ENCODE measurements around the gene HSPBP1. TPM values are rescaled to one million over a fixed set of nuclear protein-coding genes. Genes with fewer than 3 reads are reported as not detected.
A peak's percentile ranks its signal among the peaks of the same experiment; 100 is the strongest.

The HSPBP1 gene
- total and polyA plus RNA-seq, 9 of the 15 experiments (the other 6 are each of a cell fraction or from before 2014, with no cell fraction given): 0.83 to 81.3 (median 21.8) TPM

GRCh38 chr19:55259540-55260210 is 20.2 kb downstream of the HSPBP1 start (continued):
- no peak for TF ChIP-seq ZNF778 (CRISPR knock-in tag; IDR thresholded peaks at IDR 0.05)
- no peak for TF ChIP-seq ZNF408 (CRISPR knock-in tag; IDR thresholded peaks at IDR 0.05; ENCODE audit: low read depth)
- no peak for TF ChIP-seq IRF2 (CRISPR knock-in tag; IDR thresholded peaks at IDR 0.05)
- no peak for TF ChIP-seq SETDB1 (IDR thresholded peaks at IDR 0.05; ENCODE audit: low read length)
- no peak for TF ChIP-seq ZNF239 (CRISPR knock-in tag; IDR thresholded peaks at IDR 0.05)
- TF ChIP-seq SMARCE1 (IDR thresholded peaks at IDR 0.05): peak; percentile 66
- TF ChIP-seq ELF1 (tag; IDR thresholded peaks at IDR 0.05): peak; percentile 41; the same call in 1 of the 2 replicates
- TF ChIP-seq SRSF3 (IDR thresholded peaks at IDR 0.05; ENCODE audit: insufficient read depth, low read length): no peak
- no peak for TF ChIP-seq HNRNPL (IDR thresholded peaks at IDR 0.05; ENCODE audit: low read depth, low read length)
- no peak for TF ChIP-seq POU5F1 (IDR thresholded peaks at IDR 0.05; ENCODE audit: borderline replicate concordance, low read depth, low read length, partially characterized antibody)
- TF ChIP-seq E2F5 (CRISPR knock-in tag; IDR thresholded peaks at IDR 0.05): no peak
- TF ChIP-seq ADNP (tag; IDR thresholded peaks at IDR 0.05): no peak
- TF ChIP-seq RAD21 (CRISPR knock-in tag; conservative IDR thresholded peaks at IDR 0.05 in 1 of 2, IDR thresholded peaks at IDR 0.05 in 1 of 2): 0 out of 4 replicates have a peak, but pooled peaks of 1 of the 2 experiments have one; percentile 9
- TF ChIP-seq MBD2 (IDR thresholded peaks at IDR 0.05; ENCODE audit: borderline replicate concordance, low read depth): no peak
- TF ChIP-seq HNRNPK (IDR thresholded peaks at IDR 0.05; ENCODE audit: low read depth, low read length, poor library complexity, severe bottlenecking): no peak
- 0 out of 2 replicates have a peak, but pooled peaks have one; percentile 21 for TF ChIP-seq EGR1 (conservative IDR thresholded peaks at IDR 0.05)
- no peak for TF ChIP-seq ZFPM2 (CRISPR knock-in tag; IDR thresholded peaks at IDR 0.05)
- no peak for TF ChIP-seq HMG20A (CRISPR knock-in tag; conservative IDR thresholded peaks at IDR 0.05)
- no peak for TF ChIP-seq POLR2AphosphoS2 (IDR thresholded peaks at IDR 0.05; ENCODE audit: low read length)
- no peak for TF ChIP-seq ZNF444 (CRISPR knock-in tag; IDR thresholded peaks at IDR 0.05)
- TF ChIP-seq KAT2B (IDR thresholded peaks at IDR 0.05; ENCODE audit: low read depth, low read length): no peak
- TF ChIP-seq CBFA2T2 (conservative IDR thresholded peaks at IDR 0.05): no peak
- 0 out of 2 replicates have a peak, but pooled peaks have one; percentile 46 for TF ChIP-seq TOE1 (IDR thresholded peaks at IDR 0.05; ENCODE audit: borderline replicate concordance)
- no peak for TF ChIP-seq TOE1 (CRISPR knock-in tag; IDR thresholded peaks at IDR 0.05; ENCODE audit: borderline replicate concordance, low read depth)
- no peak for TF ChIP-seq ZBTB43 (CRISPR knock-in tag; IDR thresholded peaks at IDR 0.05)
- TF ChIP-seq CC2D1A (IDR thresholded peaks at IDR 0.05): peak; percentile 12; the same call in 1 of the 2 replicates
- no peak for TF ChIP-seq NR1H2 (CRISPR knock-in tag; IDR thresholded peaks at IDR 0.05)
- TF ChIP-seq ILK (tag; IDR thresholded peaks at IDR 0.05; ENCODE audit: borderline replicate concordance, low read depth): no peak
- no peak for TF ChIP-seq ETS2 (tag; IDR thresholded peaks at IDR 0.05; ENCODE audit: borderline replicate concordance, poor library complexity, severe bottlenecking)
